Mesenchymal stem cell (in vitro differentiated cells and primary cell): ENCODE data around the gene STARD3.

Experiments used
- DNase-seq: peaks from one replicate; pipeline ENCODE4 v3.0.0-alpha.2; 2013
- H2AFZ ChIP-seq: one replicate; pipeline ENCODE4 v1.6.1; 2013; ENCODE audit warnings: low read depth, mild to moderate bottlenecking, control low read depth, inconsistent platforms, low read length, moderate library complexity
- H2AK5ac ChIP-seq: 2 replicates; pipeline ENCODE4 v1.6.1; 2013; ENCODE audit warnings: low read length, moderate library complexity, mild to moderate bottlenecking, inconsistent platforms; ENCODE audit not compliant: severe bottlenecking
- H2BK120ac ChIP-seq: one replicate; pipeline ENCODE4 v1.6.1; 2013; ENCODE audit warnings: low read depth, mild to moderate bottlenecking, inconsistent platforms, low read length, moderate library complexity
- H2BK12ac ChIP-seq, 2 experiments: one replicate each; pipeline ENCODE4 v1.6.1; 2013; ENCODE audit warnings: inconsistent platforms in 2 of 2, low read length in 2 of 2, mild to moderate bottlenecking in 2 of 2, moderate library complexity in 2 of 2, control low read depth in 1 of 2
- H2BK15ac ChIP-seq: one replicate; pipeline ENCODE4 v1.6.1; 2013; ENCODE audit warnings: mild to moderate bottlenecking, low read depth, inconsistent platforms; ENCODE audit not compliant: poor library complexity, severe bottlenecking
- H2BK5ac ChIP-seq: 2 replicates; pipeline ENCODE4 v1.6.1; 2013; ENCODE audit warnings: low read depth, mild to moderate bottlenecking, low read length, control low read depth, inconsistent platforms; ENCODE audit not compliant: poor library complexity, severe bottlenecking
- H3K14ac ChIP-seq, 2 experiments: one replicate each; pipeline ENCODE4 v1.6.1; 2013; ENCODE audit warnings: inconsistent platforms in 2 of 2, low read length in 2 of 2, control low read depth in 1 of 2, mild to moderate bottlenecking in 1 of 2, moderate library complexity in 1 of 2
- H3K18ac ChIP-seq, 2 experiments: one replicate each; pipeline ENCODE4 v1.6.1; 2013; ENCODE audit warnings: inconsistent platforms in 2 of 2, low read length in 2 of 2, control low read depth in 1 of 2, low read depth in 1 of 2, mild to moderate bottlenecking in 1 of 2
- H3K23ac ChIP-seq, 2 experiments: one replicate each; pipeline ENCODE4 v1.6.1; 2013; ENCODE audit warnings: inconsistent platforms in 2 of 2, low read length in 2 of 2, mild to moderate bottlenecking in 2 of 2, moderate library complexity in 2 of 2, control low read depth in 1 of 2
- H3K27ac ChIP-seq: 2 replicates; pipeline ENCODE4 v1.5.1; 2013; ENCODE audit warnings: mild to moderate bottlenecking, moderate library complexity, low read length, control low read depth, inconsistent platforms; ENCODE audit not compliant: poor library complexity, severe bottlenecking
- H3K27me3 ChIP-seq, 2 experiments: 2 replicates each; pipeline versions ENCODE4 v1.6.1 to v1.7.0; 2013; ENCODE audit warnings: low read length in 2 of 2, mild to moderate bottlenecking in 2 of 2, moderate library complexity in 2 of 2, control low read depth in 1 of 2, inconsistent platforms in 1 of 2; ENCODE audit not compliant: control insufficient read depth in 1 of 2, insufficient read depth in 1 of 2
- H3K36me3 ChIP-seq, 2 experiments: 2 replicates each; pipeline versions ENCODE4 v1.6.1 to v1.7.0; 2013; ENCODE audit warnings: low read length in 2 of 2, control low read depth in 1 of 2, inconsistent platforms in 1 of 2, low read depth in 1 of 2, mild to moderate bottlenecking in 1 of 2; ENCODE audit not compliant: insufficient read depth in 2 of 2, control insufficient read depth in 1 of 2
- H3K4ac ChIP-seq, 2 experiments: one replicate each; pipeline ENCODE4 v1.6.1; 2013; ENCODE audit warnings: inconsistent platforms in 2 of 2, low read length in 2 of 2, mild to moderate bottlenecking in 2 of 2, moderate library complexity in 2 of 2, control low read depth in 1 of 2, low read depth in 1 of 2
- H3K4me1 ChIP-seq: 2 replicates; pipeline ENCODE4 v1.6.1; 2013; ENCODE audit warnings: low read depth, low read length, control low read depth; ENCODE audit not compliant: control insufficient read depth, insufficient read depth
- H3K4me2 ChIP-seq: 2 replicates; pipeline ENCODE4 v1.6.1; 2013; ENCODE audit warnings: low read length, mild to moderate bottlenecking, inconsistent platforms; ENCODE audit not compliant: poor library complexity, severe bottlenecking
- H3K4me3 ChIP-seq, 2 experiments: 2 replicates each; pipeline versions ENCODE4 v1.5.1 to v1.7.0; 2013; ENCODE audit warnings: low read length in 2 of 2, mild to moderate bottlenecking in 2 of 2, control low read depth in 1 of 2, low read depth in 1 of 2; ENCODE audit not compliant: insufficient read depth in 1 of 2
- H3K79me1 ChIP-seq: replicated peaks from 2 replicates; pipeline ENCODE4 v1.6.1; 2013; ENCODE audit warnings: mild to moderate bottlenecking, control low read depth, low read length, inconsistent platforms; ENCODE audit not compliant: poor library complexity, severe bottlenecking
- H3K9ac ChIP-seq: 2 replicates; pipeline ENCODE4 v1.7.0; 2013; ENCODE audit warnings: mild to moderate bottlenecking, low read length, moderate library complexity
- H3K9me3 ChIP-seq: 2 replicates; pipeline ENCODE4 v1.7.0; 2013; ENCODE audit warnings: mild to moderate bottlenecking, low read length; ENCODE audit not compliant: control insufficient read depth
- H4K8ac ChIP-seq: one replicate; pipeline ENCODE4 v1.6.1; 2013; ENCODE audit warnings: inconsistent platforms, mild to moderate bottlenecking, low read length, moderate library complexity
- H4K91ac ChIP-seq: one replicate; pipeline ENCODE4 v1.6.1; 2013; ENCODE audit warnings: mild to moderate bottlenecking, low read length, inconsistent platforms
- WGBS: methylation state at CpG from one replicate; pipeline ENCODE4 v1.1.7; 2013; ENCODE audit warnings: mixed read lengths; 5-methylcytosine and 5-hydroxymethylcytosine counted together

The STARD3 gene

DNA sequence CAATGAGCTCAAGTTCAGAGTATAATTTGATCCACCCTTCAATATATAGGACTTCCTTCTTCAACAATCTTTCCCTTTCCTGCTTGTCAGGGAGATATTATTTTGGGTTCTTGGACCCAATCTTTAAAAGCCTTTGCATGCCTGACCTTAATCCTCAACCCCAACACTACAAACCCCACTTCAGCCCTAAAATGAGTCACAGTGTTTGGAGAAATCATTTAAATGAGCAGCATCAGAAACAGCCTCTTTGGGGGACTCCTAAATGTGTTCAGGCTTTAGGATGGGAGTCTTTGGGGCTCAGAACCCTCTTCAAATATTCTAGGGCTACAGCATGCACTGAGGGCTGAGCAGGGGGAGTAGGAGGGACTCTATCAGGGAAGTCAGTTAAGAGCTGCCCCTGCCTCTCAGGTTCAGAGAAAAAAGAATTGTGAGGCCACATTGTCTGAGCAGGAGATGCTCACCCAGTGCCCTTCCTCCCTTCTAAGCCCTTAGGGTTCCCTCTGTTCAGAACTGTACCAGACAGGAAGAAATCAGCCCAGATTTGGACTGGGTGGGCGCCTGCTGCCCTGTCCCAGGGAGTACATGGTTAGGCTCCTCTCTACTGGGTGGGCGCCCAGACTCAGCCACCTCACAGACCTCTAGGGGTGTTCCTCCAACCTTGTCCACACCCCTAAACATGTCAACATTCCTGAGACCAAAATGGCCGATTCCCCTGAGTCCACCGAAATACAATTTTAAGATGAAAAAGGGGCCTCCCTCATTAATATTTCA, 34.2 kb upstream of the STARD3 start:
- Histone ChIP-seq H3K4me2 (no peak overlapping the region), H3K23ac (no peak overlapping the region), H2BK5ac (no peak overlapping the region), H2BK15ac (no peak overlapping the region), H3K27me3 (peaks cover 92 to 97% of the 10 kb centered on the region in 2 experiments), H4K91ac (no peak overlapping the region), H3K9me3 (no peaks in the 10 kb centered on the region), H3K36me3 (no peaks in the 10 kb centered on the region), H4K8ac (no peak overlapping the region), H3K79me1 (no peaks in the 10 kb centered on the region), H3K4me1 (peaks cover 24% of the 10 kb centered on the region), H3K14ac (no peak overlapping the region), H2AFZ (no peak overlapping the region), H3K4ac (no peak overlapping the region), H2BK12ac (no peak overlapping the region), H2AK5ac (no peak overlapping the region), H3K9ac (no peak overlapping the region), H3K18ac (no peak overlapping the region), H3K27ac (no peak overlapping the region), H2BK120ac (no peak overlapping the region), H3K4me3 (no peak overlapping the region)
- DNase-seq: no peak
- 22% methylated on average over 4 of the region's 4 CpGs for WGBS

DNA sequence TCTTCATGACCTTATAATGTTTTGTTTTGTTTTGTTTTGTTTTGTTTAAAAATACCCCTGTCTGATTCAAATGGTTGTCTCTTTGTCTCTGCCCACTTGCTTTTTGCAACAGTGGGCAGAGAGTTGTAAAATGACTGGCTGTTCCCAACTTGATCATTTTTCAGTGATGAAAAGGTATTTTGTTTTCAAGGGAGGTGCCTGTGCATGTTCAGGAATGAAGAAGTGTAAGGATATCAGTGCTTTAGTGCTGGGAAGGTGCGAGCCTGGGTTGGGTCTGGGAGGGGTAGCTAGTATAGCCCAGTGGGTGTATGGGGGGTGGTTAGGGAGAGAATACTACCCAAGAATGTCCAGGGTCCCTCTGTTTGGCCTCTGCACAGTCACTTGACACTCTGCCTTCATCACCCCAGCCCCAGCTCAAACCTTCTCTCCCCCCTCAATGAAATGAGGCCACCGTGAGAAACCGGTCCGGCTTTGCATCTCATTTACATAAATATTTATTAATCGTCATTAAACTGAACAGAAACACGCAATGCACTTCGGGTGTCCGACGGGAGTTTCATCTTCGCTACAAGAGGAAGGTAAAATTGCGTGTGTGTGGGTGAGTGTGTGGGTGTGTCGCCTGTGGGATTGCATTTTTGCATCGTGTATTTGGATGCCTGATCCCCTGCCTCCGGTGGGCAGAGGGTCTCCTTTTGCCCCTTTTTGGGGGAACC, 33.5 kb upstream of the STARD3 start:
- no peak overlapping the region for H3K9ac ChIP-seq
- no peak overlapping the region for H3K4ac ChIP-seq
- no peaks in the 10 kb centered on the region for H3K79me1 ChIP-seq
- H3K4me2 ChIP-seq: no peak overlapping the region
- H4K91ac ChIP-seq: no peak overlapping the region
- H2BK15ac ChIP-seq: no peak overlapping the region
- H3K4me3 ChIP-seq: no peak overlapping the region
- no peak overlapping the region for H2BK120ac ChIP-seq
- H3K14ac ChIP-seq: no peak overlapping the region
- no peak overlapping the region for H4K8ac ChIP-seq
- no peak overlapping the region for H3K18ac ChIP-seq
- no peak overlapping the region for H2AFZ ChIP-seq
- H3K27ac ChIP-seq: no peak overlapping the region
- no peak overlapping the region for H2BK12ac ChIP-seq
- 9% methylated on average over 9 of the region's 14 CpGs for WGBS
- peaks cover 92 to 97% of the 10 kb centered on the region in 2 experiments for H3K27me3 ChIP-seq
- no peak overlapping the region for H2BK5ac ChIP-seq
- H3K23ac ChIP-seq: no peak overlapping the region
- no peak for DNase-seq
- H3K9me3 ChIP-seq: no peaks in the 10 kb centered on the region
- no peak overlapping the region for H2AK5ac ChIP-seq
- H3K4me1 ChIP-seq: peaks cover 24% of the 10 kb centered on the region
- no peaks in the 10 kb centered on the region for H3K36me3 ChIP-seq

DNA sequence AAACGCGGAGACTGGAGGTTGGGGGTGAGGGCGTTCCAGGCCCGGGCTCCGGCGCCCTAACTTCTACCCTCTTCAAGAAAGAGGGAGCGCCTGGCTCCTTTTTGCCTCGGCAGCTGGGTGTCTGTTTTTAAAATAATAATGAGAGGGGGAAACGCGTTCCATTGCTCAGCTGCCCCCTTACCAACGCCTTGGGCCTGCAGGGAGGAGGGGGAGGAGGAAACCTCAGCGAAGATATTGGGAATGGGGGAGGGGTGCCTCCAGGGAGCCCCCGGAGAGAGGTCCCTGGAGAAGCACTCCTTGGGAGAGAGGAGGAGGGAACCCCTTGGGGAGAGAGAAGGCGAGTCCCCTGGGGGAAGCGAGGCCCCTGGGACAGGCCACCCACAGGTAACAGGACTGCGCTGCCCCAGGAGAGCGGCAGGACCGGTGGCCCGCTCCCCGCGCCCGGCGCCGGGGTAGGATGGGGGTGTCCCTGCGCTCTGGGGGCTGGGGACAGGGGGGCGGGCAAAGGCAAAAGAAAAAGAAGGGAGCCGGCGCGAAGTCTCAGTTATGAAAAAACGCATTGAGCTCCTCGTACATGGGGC, 31.9 kb upstream of the STARD3 start:
- no peak overlapping the region for H2BK120ac ChIP-seq
- no peak overlapping the region for H2AFZ ChIP-seq
- H3K27me3 ChIP-seq: peaks cover 92 to 97% of the 10 kb centered on the region in 2 experiments
- 2% methylated on average over 31 of the region's 31 CpGs for WGBS
- H4K91ac ChIP-seq: no peak overlapping the region
- H3K27ac ChIP-seq: no peak overlapping the region
- no peaks in the 10 kb centered on the region for H3K79me1 ChIP-seq
- H3K4me3 ChIP-seq: no peak overlapping the region
- no peak overlapping the region for H2AK5ac ChIP-seq
- H2BK12ac ChIP-seq: no peak overlapping the region
- H3K9me3 ChIP-seq: no peaks in the 10 kb centered on the region
- H3K4me2 ChIP-seq: no peak overlapping the region
- no peak for DNase-seq
- no peak overlapping the region for H3K18ac ChIP-seq
- no peak overlapping the region for H3K9ac ChIP-seq
- H3K4ac ChIP-seq: no peak overlapping the region
- H2BK5ac ChIP-seq: no peak overlapping the region
- H2BK15ac ChIP-seq: no peak overlapping the region
- H3K23ac ChIP-seq: no peak overlapping the region
- no peaks in the 10 kb centered on the region for H3K36me3 ChIP-seq
- H3K14ac ChIP-seq: no peak overlapping the region
- H4K8ac ChIP-seq: no peak overlapping the region
- H3K4me1 ChIP-seq: peaks cover 21% of the 10 kb centered on the region
